ENCODE data around the gene SLC29A2.

SLC29A2 gene

GRCh38 chr11:66371627-66372415, at the start of gene SLC29A2:
Gene SLC29A2 (minus strand): TSS chr11:66371760. CDS start chr11:66371591, 169 bp downstream.
- H3K9ac ChIP-seq (ENCODE audit: low read depth, low read length) = peak within 1 kb of the TSS; percentile 90
- H3K36me3 ChIP-seq (ENCODE audit: control insufficient read depth, insufficient read depth, low read length) = peaks cover 30% of the 10 kb centered on the region
- H3K27me3 ChIP-seq (ENCODE audit: control insufficient read depth, insufficient read depth, low read length) = no peaks in the 10 kb centered on the region
- peaks cover 13% of the 10 kb centered on the region for H3K4me1 ChIP-seq (ENCODE audit: control insufficient read depth, insufficient read depth, low read length)
- H3K4me3 ChIP-seq (ENCODE audit: low read depth, low read length) = peak within 1 kb of the TSS; percentile 96
- H3K27ac ChIP-seq (ENCODE audit: low read depth, low read length) = peak within 1 kb of the TSS; percentile 93
- H3K9me3 ChIP-seq (ENCODE audit: control insufficient read depth, insufficient read depth, low read length) = no peaks in the 10 kb centered on the region

- Histone ChIP-seq H3K27me3 (ENCODE audit: control insufficient read depth, insufficient read depth, low read length) (peaks cover 26% of the 10 kb centered on the region), H3K9me3 (ENCODE audit: control insufficient read depth, insufficient read depth, low read length) (no peaks in the 10 kb centered on the region), H3K4me3 (ENCODE audit: low read depth, low read length) (peak within 1 kb of the TSS; percentile 61), H3K4me1 (ENCODE audit: control insufficient read depth, insufficient read depth, low read length) (peaks cover 29% of the 10 kb centered on the region), H3K9ac (ENCODE audit: low read depth, low read length) (no peak within 1 kb of the TSS; the same call in 1 of the 2 replicates), H3K27ac (ENCODE audit: low read depth, low read length) (no peak within 1 kb of the TSS), H3K36me3 (ENCODE audit: control insufficient read depth, insufficient read depth, low read length) (no peaks in the 10 kb centered on the region)
Measured at GRCh38 chr11:66420671-66421476, 49.3 kb upstream of the SLC29A2 start, which contains the start of gene NPAS4. Gene NPAS4 (plus strand): TSS chr11:66421035. CDS start chr11:66421180, 145 bp downstream.

- no peak overlapping the region; the same call in 1 of the 2 replicates for H3K9ac ChIP-seq (ENCODE audit: low read depth, low read length)
- peak overlapping the region; percentile 61 for H3K4me3 ChIP-seq (ENCODE audit: low read depth, low read length)
- H3K27me3 ChIP-seq (ENCODE audit: control insufficient read depth, insufficient read depth, low read length) = peaks cover 26% of the 10 kb centered on the region
Measured at GRCh38 chr11:66419825-66420224, 48.3 kb upstream of the SLC29A2 start.

GRCh38 chr11:66418986-66419308, 47.4 kb upstream of the SLC29A2 start:
- no peak overlapping the region for H3K9ac ChIP-seq (ENCODE audit: low read depth, low read length)
- H3K27me3 ChIP-seq (ENCODE audit: control insufficient read depth, insufficient read depth, low read length) = peaks cover 26% of the 10 kb centered on the region
- H3K4me1 ChIP-seq (ENCODE audit: control insufficient read depth, insufficient read depth, low read length) = peaks cover 40% of the 10 kb centered on the region

More at GRCh38 chr11:66419825-66420224, 48.3 kb upstream of the SLC29A2 start:
- H3K4me1 ChIP-seq (ENCODE audit: control insufficient read depth, insufficient read depth, low read length) = peaks cover 33% of the 10 kb centered on the region
- no peaks in the 10 kb centered on the region for H3K9me3 ChIP-seq (ENCODE audit: control insufficient read depth, insufficient read depth, low read length)
- no peaks in the 10 kb centered on the region for H3K36me3 ChIP-seq (ENCODE audit: control insufficient read depth, insufficient read depth, low read length)
- no peak overlapping the region for H3K27ac ChIP-seq (ENCODE audit: low read depth, low read length)

GRCh38 chr11:66418168-66418985, 46.8 kb upstream of the SLC29A2 start:
- peaks cover 26% of the 10 kb centered on the region for H3K27me3 ChIP-seq (ENCODE audit: control insufficient read depth, insufficient read depth, low read length)

More at GRCh38 chr11:66418986-66419308, 47.4 kb upstream of the SLC29A2 start:
- Histone ChIP-seq H3K27ac (ENCODE audit: low read depth, low read length) (no peak overlapping the region), H3K9me3 (ENCODE audit: control insufficient read depth, insufficient read depth, low read length) (no peaks in the 10 kb centered on the region), H3K36me3 (ENCODE audit: control insufficient read depth, insufficient read depth, low read length) (no peaks in the 10 kb centered on the region), H3K4me3 (ENCODE audit: low read depth, low read length) (no peak overlapping the region)

GRCh38 chr11:66417000-66417399, 45.4 kb upstream of the SLC29A2 start:
- Histone ChIP-seq H3K27ac (ENCODE audit: low read depth, low read length) (no peak overlapping the region), H3K9ac (ENCODE audit: low read depth, low read length) (no peak overlapping the region), H3K4me3 (ENCODE audit: low read depth, low read length) (no peak overlapping the region), H3K4me1 (ENCODE audit: control insufficient read depth, insufficient read depth, low read length) (peaks cover 47% of the 10 kb centered on the region), H3K27me3 (ENCODE audit: control insufficient read depth, insufficient read depth, low read length) (peaks cover 26% of the 10 kb centered on the region), H3K9me3 (ENCODE audit: control insufficient read depth, insufficient read depth, low read length) (no peaks in the 10 kb centered on the region), H3K36me3 (ENCODE audit: control insufficient read depth, insufficient read depth, low read length) (no peaks in the 10 kb centered on the region)

More at GRCh38 chr11:66418168-66418985, 46.8 kb upstream of the SLC29A2 start:
- Histone ChIP-seq H3K9ac (ENCODE audit: low read depth, low read length) (no peak overlapping the region), H3K4me1 (ENCODE audit: control insufficient read depth, insufficient read depth, low read length) (peaks cover 45% of the 10 kb centered on the region), H3K27ac (ENCODE audit: low read depth, low read length) (peak overlapping the region; percentile 70), H3K9me3 (ENCODE audit: control insufficient read depth, insufficient read depth, low read length) (no peaks in the 10 kb centered on the region), H3K36me3 (ENCODE audit: control insufficient read depth, insufficient read depth, low read length) (no peaks in the 10 kb centered on the region), H3K4me3 (ENCODE audit: low read depth, low read length) (0 out of 2 replicates have a peak overlapping the region, but pooled peaks have one; percentile 21)

- Histone ChIP-seq H3K9me3 (ENCODE audit: control insufficient read depth, insufficient read depth, low read length) (no peaks in the 10 kb centered on the region), H3K36me3 (ENCODE audit: control insufficient read depth, insufficient read depth, low read length) (no peaks in the 10 kb centered on the region), H3K9ac (ENCODE audit: low read depth, low read length) (no peak overlapping the region), H3K4me1 (ENCODE audit: control insufficient read depth, insufficient read depth, low read length) (peaks cover 47% of the 10 kb centered on the region), H3K27ac (ENCODE audit: low read depth, low read length) (no peak overlapping the region), H3K27me3 (ENCODE audit: control insufficient read depth, insufficient read depth, low read length) (peaks cover 16% of the 10 kb centered on the region), H3K4me3 (ENCODE audit: low read depth, low read length) (no peak overlapping the region)
Measured at GRCh38 chr11:66415423-66415822, 43.9 kb upstream of the SLC29A2 start.

- Histone ChIP-seq H3K4me1 (ENCODE audit: control insufficient read depth, insufficient read depth, low read length) (peaks cover 43% of the 10 kb centered on the region), H3K4me3 (ENCODE audit: low read depth, low read length) (peak overlapping the region; percentile 25; the same call in 1 of the 2 replicates), H3K9ac (ENCODE audit: low read depth, low read length) (peak overlapping the region; percentile 19; the same call in 1 of the 2 replicates), H3K9me3 (ENCODE audit: control insufficient read depth, insufficient read depth, low read length) (no peaks in the 10 kb centered on the region), H3K27ac (ENCODE audit: low read depth, low read length) (peak overlapping the region; percentile 87), H3K27me3 (ENCODE audit: control insufficient read depth, insufficient read depth, low read length) (peaks cover 6% of the 10 kb centered on the region), H3K36me3 (ENCODE audit: control insufficient read depth, insufficient read depth, low read length) (no peaks in the 10 kb centered on the region)
Measured at GRCh38 chr11:66414120-66414934, 42.8 kb upstream of the SLC29A2 start.

- H3K4me3 ChIP-seq (ENCODE audit: low read depth, low read length) = no peak overlapping the region
- H3K27ac ChIP-seq (ENCODE audit: low read depth, low read length) = peak overlapping the region; percentile 87
- H3K9ac ChIP-seq (ENCODE audit: low read depth, low read length) = no peak overlapping the region
- H3K27me3 ChIP-seq (ENCODE audit: control insufficient read depth, insufficient read depth, low read length) = no peaks in the 10 kb centered on the region
- no peaks in the 10 kb centered on the region for H3K9me3 ChIP-seq (ENCODE audit: control insufficient read depth, insufficient read depth, low read length)
- H3K36me3 ChIP-seq (ENCODE audit: control insufficient read depth, insufficient read depth, low read length) = no peaks in the 10 kb centered on the region
- H3K4me1 ChIP-seq (ENCODE audit: control insufficient read depth, insufficient read depth, low read length) = peaks cover 34% of the 10 kb centered on the region
Measured at GRCh38 chr11:66413167-66413566, 41.6 kb upstream of the SLC29A2 start.

GRCh38 chr11:66412110-66412509, 40.5 kb upstream of the SLC29A2 start:
- no peaks in the 10 kb centered on the region for H3K9me3 ChIP-seq (ENCODE audit: control insufficient read depth, insufficient read depth, low read length)
- peaks cover 25% of the 10 kb centered on the region for H3K4me1 ChIP-seq (ENCODE audit: control insufficient read depth, insufficient read depth, low read length)
- no peak overlapping the region for H3K9ac ChIP-seq (ENCODE audit: low read depth, low read length)
- H3K36me3 ChIP-seq (ENCODE audit: control insufficient read depth, insufficient read depth, low read length) = no peaks in the 10 kb centered on the region
- no peak overlapping the region for H3K4me3 ChIP-seq (ENCODE audit: low read depth, low read length)
- H3K27ac ChIP-seq (ENCODE audit: low read depth, low read length) = no peak overlapping the region
- no peaks in the 10 kb centered on the region; the same call in 1 of the 2 replicates for H3K27me3 ChIP-seq (ENCODE audit: control insufficient read depth, insufficient read depth, low read length)

Data from HUES48 (cell line).